IMR-90 (cell line): Measurements from ENCODE around the gene TAS2R1. TPM values are rescaled to one million over a fixed set of nuclear protein-coding genes. Genes with fewer than 3 reads are reported as not detected.

Experiments used
- ATAC-seq: fragments of 200-7000 bp; cut with Tn5 transposase; 2 replicates; pipeline ENCODE4 v1.9.1; 2020; ENCODE audit warnings: low read depth, mild to moderate bottlenecking, moderate library complexity
- BruUV-seq: library from RNA; stranded (reverse); fragments of 400-500 nt; replicated peaks from 2 replicates; lab custom pipeline; 2021; lab: Mats Ljungman, UMichigan
- CTCF ChIA-PET: fragments of 300-600 bp; formaldehyde crosslinking; extraction: SDS; loops from one replicate; lab custom pipeline; 2021; ENCODE audit warnings: antibody characterized with exemption; lab: Yijun Ruan, JAX
- POLR2A ChIA-PET: fragments of 300-600 bp; sonication (Branson Sonifier 250); formaldehyde crosslinking; loops from one replicate; lab custom pipeline; 2022; ENCODE audit warnings: antibody characterized with exemption; ENCODE audit not compliant: unreplicated experiment; lab: Charles Lee
- DNase-seq: peaks from one replicate; pipeline ENCODE4 v3.0.0; 2013
- H2AFZ ChIP-seq: replicated peaks from 2 replicates; pipeline ENCODE3; 2013; ENCODE audit warnings: low read length, mild to moderate bottlenecking; ENCODE audit not compliant: poor library complexity
- H2AK5ac ChIP-seq: 2 replicates; pipeline ENCODE4 v1.6.1; 2013; ENCODE audit warnings: low read depth, low read length, inconsistent platforms
- H2AK9ac ChIP-seq: replicated peaks from 2 replicates; pipeline ENCODE3; 2013; ENCODE audit warnings: mild to moderate bottlenecking, low read depth, low read length, moderate library complexity; ENCODE audit not compliant: poor library complexity
- H2BK120ac ChIP-seq: 2 replicates; pipeline ENCODE4 v1.6.1; 2013; ENCODE audit warnings: low read depth, low read length, inconsistent platforms
- H2BK15ac ChIP-seq: 3 replicates; pipeline ENCODE4 v1.6.1; 2013; ENCODE audit warnings: low read depth, low read length, inconsistent platforms
- H2BK20ac ChIP-seq: 2 replicates; pipeline ENCODE4 v1.6.1; 2013; ENCODE audit warnings: low read depth, mild to moderate bottlenecking, inconsistent platforms, low read length, moderate library complexity
- H2BK5ac ChIP-seq: 2 replicates; pipeline ENCODE4 v1.6.1; 2013; ENCODE audit warnings: mild to moderate bottlenecking, low read depth, low read length, inconsistent platforms; ENCODE audit not compliant: poor library complexity, severe bottlenecking
- H3K14ac ChIP-seq: replicated peaks from 2 replicates; pipeline ENCODE4 v1.6.1; 2013; ENCODE audit warnings: low read depth, low read length, inconsistent platforms
- H3K18ac ChIP-seq: 2 replicates; pipeline ENCODE4 v1.6.1; 2013; ENCODE audit warnings: low read depth, low read length, control low read depth
- H3K23ac ChIP-seq: 2 replicates; pipeline ENCODE4 v1.6.1; 2013; ENCODE audit warnings: low read depth, low read length, inconsistent platforms
- H3K27ac ChIP-seq: 2 replicates; pipeline ENCODE4 v1.5.1; 2013; ENCODE audit warnings: mild to moderate bottlenecking, control low read depth, low read length; ENCODE audit not compliant: insufficient read depth
- H3K27me3 ChIP-seq: 2 replicates; pipeline ENCODE4 v1.6.1; 2013; ENCODE audit warnings: low read length; ENCODE audit not compliant: control insufficient read depth, insufficient read depth
- H3K36me3 ChIP-seq: 2 replicates; pipeline ENCODE4 v1.6.1; 2013; ENCODE audit warnings: low read length, mixed read lengths; ENCODE audit not compliant: control insufficient read depth, insufficient read depth
- H3K4ac ChIP-seq: 2 replicates; pipeline ENCODE4 v1.6.1; 2013; ENCODE audit warnings: low read depth, low read length, inconsistent platforms
- H3K4me1 ChIP-seq: 2 replicates; pipeline ENCODE4 v1.6.1; 2013; ENCODE audit warnings: low read length, mixed read lengths; ENCODE audit not compliant: control insufficient read depth, insufficient read depth
- H3K4me2 ChIP-seq: 2 replicates; pipeline ENCODE4 v1.6.1; 2013; ENCODE audit warnings: low read depth, mild to moderate bottlenecking, control low read depth, low read length, moderate library complexity
- H3K4me3 ChIP-seq: 2 replicates; pipeline ENCODE4 v1.5.1; 2013; ENCODE audit warnings: low read depth, mild to moderate bottlenecking, control low read depth, low read length, moderate library complexity; ENCODE audit not compliant: insufficient read depth
- H3K56ac ChIP-seq: 2 replicates; pipeline ENCODE4 v1.6.1; 2013; ENCODE audit warnings: low read length, inconsistent platforms; ENCODE audit not compliant: insufficient read depth; ENCODE audit errors: extremely low read depth
- H3K79me1 ChIP-seq, 2 experiments: 2 replicates each; pipeline ENCODE4 v1.6.1; 2013; ENCODE audit warnings: low read length in 2 of 2, inconsistent platforms in 1 of 2, low read depth in 1 of 2
- H3K9ac ChIP-seq: 2 replicates; pipeline ENCODE4 v1.6.1; 2013; ENCODE audit warnings: low read depth, low read length, control low read depth
- H3K9me1 ChIP-seq: 2 replicates; pipeline ENCODE4 v1.6.1; 2013; ENCODE audit warnings: low read length, inconsistent platforms; ENCODE audit not compliant: insufficient read depth
- H3K9me3 ChIP-seq: 2 replicates; pipeline ENCODE4 v1.6.1; 2013; ENCODE audit warnings: low read length; ENCODE audit not compliant: control insufficient read depth, insufficient read depth
- H4K20me1 ChIP-seq: 2 replicates; pipeline ENCODE4 v1.6.1; 2013; ENCODE audit warnings: low read length, inconsistent platforms; ENCODE audit not compliant: insufficient read depth
- H4K5ac ChIP-seq: 2 replicates; pipeline ENCODE4 v1.6.1; 2013; ENCODE audit warnings: mild to moderate bottlenecking, low read depth, low read length, control low read depth
- H4K8ac ChIP-seq, 2 experiments: 2 replicates each; pipeline ENCODE4 v1.6.1; 2013; ENCODE audit warnings: low read depth in 2 of 2, low read length in 2 of 2, control low read depth in 1 of 2, inconsistent platforms in 1 of 2
- H4K91ac ChIP-seq: 2 replicates; pipeline ENCODE4 v1.6.1; 2013; ENCODE audit warnings: low read depth, low read length, inconsistent platforms; ENCODE audit not compliant: insufficient read depth
- CHD1 ChIP-seq: IDR thresholded peaks from 2 replicates; pipeline ENCODE4 v1.6.1; 2012; ENCODE audit warnings: low read depth, low read length, improper control_type of control experiment
- MAZ ChIP-seq: IDR thresholded peaks from 2 replicates; pipeline ENCODE4 v1.6.1; 2012; ENCODE audit warnings: low read depth, mild to moderate bottlenecking, low read length, improper control_type of control experiment, moderate library complexity, borderline replicate concordance
- MXI1 ChIP-seq: IDR thresholded peaks from 2 replicates; pipeline ENCODE4 v1.6.1; 2012; ENCODE audit warnings: low read depth, mild to moderate bottlenecking, low read length, moderate library complexity, borderline replicate concordance
- NFE2L2 ChIP-seq: fragments of 150-350 bp; IDR thresholded peaks from 2 replicates; pipeline ENCODE4 v1.6.1; 2016; ENCODE audit warnings: low read depth, mild to moderate bottlenecking, low read length
- RAD21 ChIP-seq: IDR thresholded peaks from 2 replicates; pipeline ENCODE4 v1.6.1; 2012; ENCODE audit warnings: low read length, improper control_type of control experiment
- RCOR1 ChIP-seq: IDR thresholded peaks from 2 replicates; pipeline ENCODE4 v1.6.1; 2012; ENCODE audit warnings: mild to moderate bottlenecking, low read length, improper control_type of control experiment; ENCODE audit not compliant: insufficient replicate concordance
- RFX5 ChIP-seq: IDR thresholded peaks from 2 replicates; pipeline ENCODE4 v1.8.0; 2012; ENCODE audit warnings: low read depth, mild to moderate bottlenecking, low read length, moderate library complexity
- WGBS, 2 experiments: methylation state at CpG; one replicate each; pipeline versions ENCODE4 v1.1.5 to v1.1.7; 2013; ENCODE audit warnings: missing lambda C conversion rate in 2 of 2; ENCODE audit not compliant: insufficient read length in 1 of 2; ENCODE audit errors: extremely low coverage in 2 of 2; 5-methylcytosine and 5-hydroxymethylcytosine counted together
- dilution Hi-C: fragments of 300-500 bp; cut with HindIII; formaldehyde crosslinking; loops from one replicate; pipeline ENCODE4 v1.14.3; 2018; ENCODE audit warnings: low sequenced_read_pairs; ENCODE audit not compliant: unreplicated experiment
- in situ Hi-C: fragments of 300-500 bp; cut with MboI; formaldehyde crosslinking; loops from 3 replicates; pipeline ENCODE4 v1.14.3; 2019; ENCODE audit warnings: low sequenced_read_pairs, inconsistent platforms, mixed read lengths
- intact Hi-C: fragments of 100-400 bp; cut with micrococcal nuclease; formaldehyde crosslinking; loops from 2 replicates; pipeline ENCODE4 v1.10.0; 2022
- polyA plus RNA-seq, 3 experiments: library from polyadenylated mRNA; depleted of rRNA; stranded (reverse); fragments of >200 nt; gene quantifications; 2 replicates each; pipeline ENCODE4 v1.2.3, GENCODE V29; 2012; ENCODE audit warnings: low replicate concordance in 1 of 3
- total RNA-seq: library from RNA; depleted of rRNA; stranded (reverse); fragments of >200 nt; gene quantifications from 2 replicates; pipeline ENCODE4 v1.2.3, GENCODE V29; 2012
- TF ChIP-seq, protein P1 (sequence below): conservative IDR thresholded peaks from 2 replicates; pipeline ENCODE4 v1.5.1; 2012; ENCODE audit warnings: mild to moderate bottlenecking, low read depth, low read length, improper control_type of control experiment
- TF ChIP-seq, protein P2 (sequence below): fragments of 150-350 bp; IDR thresholded peaks from 2 replicates; pipeline ENCODE4 v1.6.1; 2016; ENCODE audit warnings: low read depth, mild to moderate bottlenecking, low read length, moderate library complexity, borderline replicate concordance

Gene TAS2R1
- total and polyA plus RNA-seq, 2 of the 4 experiments (the other 2 are of a cell fraction) = not detected

DNA sequence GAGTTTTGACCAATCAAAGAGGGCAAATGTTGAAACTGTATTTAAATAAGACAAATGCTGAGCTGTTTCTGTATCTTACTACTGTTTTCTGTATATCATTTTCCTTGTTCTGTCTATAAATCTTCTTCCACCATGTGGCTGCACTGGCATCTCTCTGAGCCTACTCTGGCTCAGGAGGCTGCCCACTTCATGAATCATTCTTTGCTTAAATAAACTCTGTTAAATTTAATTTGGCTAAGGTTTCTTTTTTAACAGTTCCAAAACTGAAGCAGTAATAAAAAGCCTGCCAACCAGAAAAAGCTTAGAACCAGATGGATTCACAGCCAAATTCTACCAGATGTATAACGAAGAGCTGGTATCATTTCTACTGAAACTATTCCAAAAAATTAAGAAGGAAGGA lies 40.2 kb upstream of the TAS2R1 start:
- H3K4me1 ChIP-seq = no peaks in the 10 kb centered on the region
- no peak overlapping the region for H3K56ac ChIP-seq
- TF ChIP-seq RCOR1 (no peak), NFE2L2 (no peak), CHD1 (no peak), RFX5 (no peak), MXI1 (no peak), RAD21 (no peak), MAZ (no peak)
- TF ChIP-seq, protein P1, sequence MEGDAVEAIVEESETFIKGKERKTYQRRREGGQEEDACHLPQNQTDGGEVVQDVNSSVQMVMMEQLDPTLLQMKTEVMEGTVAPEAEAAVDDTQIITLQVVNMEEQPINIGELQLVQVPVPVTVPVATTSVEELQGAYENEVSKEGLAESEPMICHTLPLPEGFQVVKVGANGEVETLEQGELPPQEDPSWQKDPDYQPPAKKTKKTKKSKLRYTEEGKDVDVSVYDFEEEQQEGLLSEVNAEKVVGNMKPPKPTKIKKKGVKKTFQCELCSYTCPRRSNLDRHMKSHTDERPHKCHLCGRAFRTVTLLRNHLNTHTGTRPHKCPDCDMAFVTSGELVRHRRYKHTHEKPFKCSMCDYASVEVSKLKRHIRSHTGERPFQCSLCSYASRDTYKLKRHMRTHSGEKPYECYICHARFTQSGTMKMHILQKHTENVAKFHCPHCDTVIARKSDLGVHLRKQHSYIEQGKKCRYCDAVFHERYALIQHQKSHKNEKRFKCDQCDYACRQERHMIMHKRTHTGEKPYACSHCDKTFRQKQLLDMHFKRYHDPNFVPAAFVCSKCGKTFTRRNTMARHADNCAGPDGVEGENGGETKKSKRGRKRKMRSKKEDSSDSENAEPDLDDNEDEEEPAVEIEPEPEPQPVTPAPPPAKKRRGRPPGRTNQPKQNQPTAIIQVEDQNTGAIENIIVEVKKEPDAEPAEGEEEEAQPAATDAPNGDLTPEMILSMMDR = no peak
- TF ChIP-seq, protein P2, sequence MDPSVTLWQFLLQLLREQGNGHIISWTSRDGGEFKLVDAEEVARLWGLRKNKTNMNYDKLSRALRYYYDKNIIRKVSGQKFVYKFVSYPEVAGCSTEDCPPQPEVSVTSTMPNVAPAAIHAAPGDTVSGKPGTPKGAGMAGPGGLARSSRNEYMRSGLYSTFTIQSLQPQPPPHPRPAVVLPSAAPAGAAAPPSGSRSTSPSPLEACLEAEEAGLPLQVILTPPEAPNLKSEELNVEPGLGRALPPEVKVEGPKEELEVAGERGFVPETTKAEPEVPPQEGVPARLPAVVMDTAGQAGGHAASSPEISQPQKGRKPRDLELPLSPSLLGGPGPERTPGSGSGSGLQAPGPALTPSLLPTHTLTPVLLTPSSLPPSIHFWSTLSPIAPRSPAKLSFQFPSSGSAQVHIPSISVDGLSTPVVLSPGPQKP = no peak
- dilution Hi-C loops (no loop called here), intact Hi-C loops (no loop called here), in situ Hi-C loops (no loop called here)
- H3K4me2 ChIP-seq = no peak overlapping the region
- no peak overlapping the region for H2AFZ ChIP-seq
- no peak overlapping the region for H2AK9ac ChIP-seq
- no CpG with 5 or more reads among the region's 1 CpG for WGBS, 2 experiments
- no peak overlapping the region for H2BK120ac ChIP-seq
- H3K9ac ChIP-seq = no peak overlapping the region
- no peak overlapping the region for H2BK15ac ChIP-seq
- H3K9me3 ChIP-seq = no peaks in the 10 kb centered on the region; the same call in 1 of the 2 replicates
- no peak overlapping the region for H4K5ac ChIP-seq
- H3K4me3 ChIP-seq = no peak overlapping the region
- H2BK20ac ChIP-seq = no peak overlapping the region
- no peaks in the 10 kb centered on the region for H4K20me1 ChIP-seq
- no peaks in the 10 kb centered on the region for H3K9me1 ChIP-seq
- ChIA-PET POLR2A (no interaction called here), CTCF (no interaction called here)
- no peak overlapping the region for H3K23ac ChIP-seq
- no peak overlapping the region for H3K27ac ChIP-seq
- no peak overlapping the region for H3K18ac ChIP-seq
- H3K14ac ChIP-seq = no peak overlapping the region
- H3K36me3 ChIP-seq = no peaks in the 10 kb centered on the region
- H3K79me1 ChIP-seq = no peaks in the 10 kb centered on the region
- no peak for DNase-seq
- no peak overlapping the region for H4K91ac ChIP-seq
- no TSS peak for BruUV-seq
- no peak overlapping the region for H4K8ac ChIP-seq
- H2BK5ac ChIP-seq = no peak overlapping the region
- no peak for ATAC-seq
- H3K27me3 ChIP-seq = no peaks in the 10 kb centered on the region
- H2AK5ac ChIP-seq = no peak overlapping the region
- no peak overlapping the region for H3K4ac ChIP-seq
